Skeletal muscle satellite cell (primary cell): ENCODE data around the gene MTG1.
"Not testable (repeated sequence)": the region's sequence is repeated elsewhere in the genome, so short reads cannot be mapped to it uniquely, and the experiment has no call there.

Experiments
- H3K27me3 ChIP-seq: 2 replicates; pipeline ENCODE4 v1.7.0; 2013; ENCODE audit warnings: low read length; ENCODE audit not compliant: control insufficient read depth, insufficient read depth
- H3K36me3 ChIP-seq: 2 replicates; pipeline ENCODE4 v1.7.0; 2013; ENCODE audit warnings: mild to moderate bottlenecking, control low read depth, low read length; ENCODE audit not compliant: insufficient read depth
- H3K4me1 ChIP-seq: 2 replicates; pipeline ENCODE4 v1.7.0; 2013; ENCODE audit warnings: low read length; ENCODE audit not compliant: control insufficient read depth, insufficient read depth
- H3K4me2 ChIP-seq: 2 replicates; pipeline ENCODE4 v1.7.0; 2013; ENCODE audit warnings: mild to moderate bottlenecking, low read length
- H3K4me3 ChIP-seq: 2 replicates; pipeline ENCODE4 v1.7.0; 2013; ENCODE audit warnings: low read length
- H3K9ac ChIP-seq: 2 replicates; pipeline ENCODE4 v1.7.0; 2013; ENCODE audit warnings: mild to moderate bottlenecking, low read depth, low read length, moderate library complexity
- H3K9me3 ChIP-seq: replicated peaks from 2 replicates; pipeline ENCODE4 v1.7.0; 2013; ENCODE audit warnings: mild to moderate bottlenecking, control low read depth, low read length

Gene MTG1

GRCh38 chr10:133422807-133423771 is 29.1 kb downstream of the MTG1 start:
- Histone ChIP-seq H3K4me3 (peak overlapping the region; percentile 45), H3K27me3 (peaks cover 13% of the 10 kb centered on the region), H3K9ac (no peak overlapping the region), H3K9me3 (no peaks in the 10 kb centered on the region), H3K4me2 (peak overlapping the region; percentile 62), H3K36me3 (peaks cover 26% of the 10 kb centered on the region), H3K4me1 (peaks cover 8% of the 10 kb centered on the region)

GRCh38 chr10:133424102-133424501 is 30.1 kb downstream of the MTG1 start:
- H3K4me1 ChIP-seq, H3K9ac ChIP-seq, H3K4me2 ChIP-seq, H3K4me3 ChIP-seq, H3K9me3 ChIP-seq: not testable (repeated sequence)
- Histone ChIP-seq H3K27me3 (peaks cover 13% of the 10 kb centered on the region), H3K36me3 (peaks cover 17% of the 10 kb centered on the region)

GRCh38 chr10:133424601-133425000 is 30.6 kb downstream of the MTG1 start, which contains the start of gene SPRN:
Gene SPRN (minus strand): TSS chr10:133424625. CDS start chr10:133423681, 944 bp downstream.
- Histone ChIP-seq H3K4me2 (peak within 1 kb of the TSS; percentile 62), H3K36me3 (peaks cover 12% of the 10 kb centered on the region), H3K27me3 (peaks cover 13% of the 10 kb centered on the region)
- H3K4me3 ChIP-seq, H3K4me1 ChIP-seq, H3K9me3 ChIP-seq, H3K9ac ChIP-seq: not testable (repeated sequence)

- H3K36me3 ChIP-seq, H3K4me3 ChIP-seq, H3K9ac ChIP-seq, H3K27me3 ChIP-seq, H3K4me2 ChIP-seq, H3K4me1 ChIP-seq, H3K9me3 ChIP-seq: not testable (repeated sequence)
These were observed 35.6 kb downstream of the MTG1 start for GRCh38 chr10:133429571-133429970.

- H3K9me3 ChIP-seq, H3K9ac ChIP-seq, H3K4me2 ChIP-seq, H3K4me3 ChIP-seq, H3K4me1 ChIP-seq, H3K27me3 ChIP-seq, H3K36me3 ChIP-seq: not testable (repeated sequence)
These were observed 38.1 kb downstream of the MTG1 start for GRCh38 chr10:133431888-133432613.

DNA sequence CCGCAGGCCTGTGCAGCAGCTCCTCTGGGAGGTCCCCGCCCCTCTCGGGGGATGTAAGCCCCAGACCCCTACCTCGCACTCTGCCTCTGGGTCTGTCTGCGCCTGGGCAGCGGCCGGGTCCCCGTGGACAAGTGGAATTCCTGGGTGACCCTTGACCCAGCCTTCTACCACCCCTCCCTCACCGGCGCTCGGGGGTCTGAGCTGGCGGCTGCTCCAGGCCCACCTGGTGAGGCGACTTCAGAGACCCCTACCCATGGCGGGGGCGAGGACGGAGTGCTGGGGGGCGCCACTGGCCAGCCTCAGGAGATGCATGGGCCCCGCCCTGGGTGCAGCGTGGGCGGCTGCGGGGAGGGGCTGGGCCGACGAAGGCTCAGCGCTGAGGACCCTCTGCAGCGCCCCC is 38.8 kb downstream of the MTG1 start:
- H3K27me3 ChIP-seq, H3K4me3 ChIP-seq, H3K4me1 ChIP-seq, H3K9ac ChIP-seq, H3K4me2 ChIP-seq, H3K36me3 ChIP-seq, H3K9me3 ChIP-seq: not testable (repeated sequence)

DNA sequence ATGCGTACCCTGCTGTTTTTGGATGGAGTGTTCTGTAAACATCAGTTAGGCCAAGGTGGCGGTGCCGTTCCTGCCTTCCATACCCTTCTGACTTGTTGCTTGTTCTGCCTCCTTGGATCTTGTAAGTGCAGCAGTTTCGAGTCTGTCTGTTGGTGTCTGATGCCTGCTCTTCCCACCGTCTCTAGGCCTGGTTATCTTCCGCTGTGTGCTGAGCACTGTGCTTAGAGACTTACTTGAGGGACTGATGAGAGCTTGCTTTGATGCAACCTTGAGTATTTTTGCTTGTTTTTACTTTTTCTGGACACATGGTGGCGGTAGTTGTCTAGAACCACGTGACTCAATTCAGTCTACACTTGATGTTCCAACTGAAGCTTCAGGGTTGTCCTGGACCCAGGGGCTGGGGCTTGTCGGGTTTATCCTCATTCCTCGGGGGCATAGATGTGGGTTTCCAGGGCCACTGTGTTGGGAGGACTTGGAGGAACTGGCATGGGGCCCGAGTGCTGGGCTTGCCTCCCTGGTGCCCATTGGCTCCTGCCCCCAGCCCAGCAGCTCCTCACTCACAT is 44.8 kb downstream of the MTG1 start:
- H3K27me3 ChIP-seq = no peaks in the 10 kb centered on the region

GRCh38 chr10:133439517-133440461 is 45.8 kb downstream of the MTG1 start:
- Histone ChIP-seq H3K9ac (no peak overlapping the region), H3K36me3 (no peaks in the 10 kb centered on the region), H3K9me3 (no peaks in the 10 kb centered on the region), H3K4me1 (no peaks in the 10 kb centered on the region), H3K4me3 (no peak overlapping the region), H3K4me2 (no peak overlapping the region), H3K27me3 (no peaks in the 10 kb centered on the region)

More for the DNA sequence above, 44.8 kb downstream of the MTG1 start:
- Histone ChIP-seq H3K4me3 (no peak overlapping the region), H3K9me3 (no peaks in the 10 kb centered on the region), H3K36me3 (no peaks in the 10 kb centered on the region), H3K4me2 (no peak overlapping the region), H3K4me1 (no peaks in the 10 kb centered on the region), H3K9ac (no peak overlapping the region)

GRCh38 chr10:133440633-133441285 is 46.8 kb downstream of the MTG1 start:
- Histone ChIP-seq H3K27me3 (no peaks in the 10 kb centered on the region), H3K36me3 (no peaks in the 10 kb centered on the region), H3K4me3 (no peak overlapping the region), H3K9ac (no peak overlapping the region), H3K9me3 (no peaks in the 10 kb centered on the region), H3K4me2 (no peak overlapping the region), H3K4me1 (no peaks in the 10 kb centered on the region)

DNA sequence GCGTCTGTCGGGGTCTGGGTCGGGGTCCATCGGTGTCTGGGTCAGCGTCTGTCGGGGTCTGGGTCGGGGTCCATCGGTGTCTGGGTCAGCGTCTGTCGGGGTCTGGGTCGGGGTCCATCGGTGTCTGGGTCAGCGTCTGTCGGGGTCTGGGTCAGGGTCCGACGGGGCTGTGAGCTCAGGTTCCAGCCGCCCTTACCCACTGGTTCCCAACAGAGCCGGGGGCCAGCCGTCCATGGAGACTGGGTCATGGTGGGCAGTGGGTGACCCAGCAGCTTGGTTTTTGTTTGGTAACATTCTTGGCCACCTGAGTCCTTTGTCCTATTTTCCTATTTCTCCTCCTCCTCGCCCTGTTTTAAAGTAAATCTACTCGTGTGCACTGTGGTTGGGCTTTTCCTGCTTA is 47.4 kb downstream of the MTG1 start:
- H3K4me2 ChIP-seq, H3K4me3 ChIP-seq, H3K4me1 ChIP-seq, H3K36me3 ChIP-seq, H3K9me3 ChIP-seq, H3K27me3 ChIP-seq, H3K9ac ChIP-seq: not testable (repeated sequence)
